ENCODE data around the gene ZCRB1. TPM values are rescaled to one million over a fixed set of nuclear protein-coding genes. Genes with fewer than 3 reads are reported as not detected.

ZCRB1 gene
- total RNA-seq, 1 experiment from 2014 or later: 68.1 TPM

DNA sequence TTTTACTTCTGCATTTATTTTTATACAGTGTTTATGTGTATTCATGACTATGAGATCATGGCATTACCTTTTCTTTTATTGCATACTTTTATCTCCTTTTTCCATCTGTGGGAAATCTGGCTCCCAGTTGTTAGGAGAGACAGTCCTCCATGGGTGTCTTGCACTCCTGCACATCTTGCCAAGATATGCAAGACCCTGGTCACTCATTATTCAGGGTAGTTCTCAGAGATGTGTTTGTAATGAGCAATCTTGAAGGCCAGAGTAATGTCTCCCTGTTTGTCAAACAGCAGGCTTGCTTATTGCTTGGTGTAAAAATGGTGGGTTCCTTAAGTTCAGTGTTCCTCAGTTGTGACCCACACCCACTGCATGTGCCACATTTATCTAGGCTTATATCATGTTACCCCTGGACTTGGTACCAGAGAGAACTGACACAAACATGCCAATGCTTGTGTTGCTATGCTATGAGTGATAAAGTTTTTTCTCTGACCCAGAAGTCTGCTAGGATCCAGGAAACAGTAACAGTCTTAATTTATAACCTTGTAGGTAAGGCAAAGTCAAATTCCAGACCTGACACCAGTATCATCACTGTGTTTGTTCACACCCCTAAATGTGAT is 36.9 kb upstream of the ZCRB1 start:
- no peaks in the 10 kb centered on the region for H3K9me2 ChIP-seq (ENCODE audit: insufficient read depth)
- ChIA-PET POLR2A (no interaction called here), CTCF (no interaction called here), RAD21 (ENCODE audit: low non-redundant PET in 1 of 2, low total read pairs in 2 of 2, uncharacterized antibody in 2 of 2, unreplicated experiment in 2 of 2) (no interaction called here)
- H3K9me3 ChIP-seq (ENCODE audit: control insufficient read depth in 1 of 2, insufficient read depth in 1 of 2, low read depth in 1 of 2, low read length in 2 of 2): no peaks in the 10 kb centered on the region
- no peaks in the 10 kb centered on the region for H4K20me1 ChIP-seq (ENCODE audit: insufficient read depth)
- no peak overlapping the region for H3K4me2 ChIP-seq (ENCODE audit: low read length)
- peaks cover 43% of the 10 kb centered on the region for H3K79me2 ChIP-seq (ENCODE audit: insufficient read depth, low read length)
- intact Hi-C loops (cut with micrococcal nuclease): no loop called here
- no peaks in the 10 kb centered on the region for H3K27me3 ChIP-seq (ENCODE audit: insufficient read depth, low read length)
- no peaks in the 10 kb centered on the region for H3K36me3 ChIP-seq (ENCODE audit: control insufficient read depth in 1 of 2, insufficient read depth in 2 of 2, low read length in 2 of 2)
- no peak overlapping the region for H2AFZ ChIP-seq (ENCODE audit: low read depth, low read length, poor library complexity, severe bottlenecking)
- BruUV-seq (replicated peaks): no TSS peak
- H3K4me1 ChIP-seq (ENCODE audit: control insufficient read depth in 1 of 2, insufficient read depth in 2 of 2, low read length in 2 of 2): no peaks in the 10 kb centered on the region; a peak in 1 of 4 replicates
- TF ChIP-seq JUND (IDR thresholded peaks at IDR 0.05) (no peak), CBX3 (IDR thresholded peaks at IDR 0.05; ENCODE audit: low read depth) (no peak), CEBPB (IDR thresholded peaks at IDR 0.05; ENCODE audit: low read depth) (no peak), ZFX (IDR thresholded peaks at IDR 0.05) (no peak), SRF (IDR thresholded peaks at IDR 0.05; ENCODE audit: low read depth) (no peak), RAD21 (IDR thresholded peaks at IDR 0.05; ENCODE audit: low read depth) (no peak), EZH2 (IDR thresholded peaks at IDR 0.05) (no peak), TCF7L2 (IDR thresholded peaks at IDR 0.05; ENCODE audit: borderline replicate concordance, extremely low read depth, insufficient read depth, insufficient read length) (no peak), ELF1 (IDR thresholded peaks at IDR 0.05; ENCODE audit: borderline replicate concordance, low read depth) (no peak), SP1 (IDR thresholded peaks at IDR 0.05; ENCODE audit: low read depth) (no peak), SIN3A (IDR thresholded peaks at IDR 0.05; ENCODE audit: low read depth) (no peak)
- TF ChIP-seq, protein P1, sequence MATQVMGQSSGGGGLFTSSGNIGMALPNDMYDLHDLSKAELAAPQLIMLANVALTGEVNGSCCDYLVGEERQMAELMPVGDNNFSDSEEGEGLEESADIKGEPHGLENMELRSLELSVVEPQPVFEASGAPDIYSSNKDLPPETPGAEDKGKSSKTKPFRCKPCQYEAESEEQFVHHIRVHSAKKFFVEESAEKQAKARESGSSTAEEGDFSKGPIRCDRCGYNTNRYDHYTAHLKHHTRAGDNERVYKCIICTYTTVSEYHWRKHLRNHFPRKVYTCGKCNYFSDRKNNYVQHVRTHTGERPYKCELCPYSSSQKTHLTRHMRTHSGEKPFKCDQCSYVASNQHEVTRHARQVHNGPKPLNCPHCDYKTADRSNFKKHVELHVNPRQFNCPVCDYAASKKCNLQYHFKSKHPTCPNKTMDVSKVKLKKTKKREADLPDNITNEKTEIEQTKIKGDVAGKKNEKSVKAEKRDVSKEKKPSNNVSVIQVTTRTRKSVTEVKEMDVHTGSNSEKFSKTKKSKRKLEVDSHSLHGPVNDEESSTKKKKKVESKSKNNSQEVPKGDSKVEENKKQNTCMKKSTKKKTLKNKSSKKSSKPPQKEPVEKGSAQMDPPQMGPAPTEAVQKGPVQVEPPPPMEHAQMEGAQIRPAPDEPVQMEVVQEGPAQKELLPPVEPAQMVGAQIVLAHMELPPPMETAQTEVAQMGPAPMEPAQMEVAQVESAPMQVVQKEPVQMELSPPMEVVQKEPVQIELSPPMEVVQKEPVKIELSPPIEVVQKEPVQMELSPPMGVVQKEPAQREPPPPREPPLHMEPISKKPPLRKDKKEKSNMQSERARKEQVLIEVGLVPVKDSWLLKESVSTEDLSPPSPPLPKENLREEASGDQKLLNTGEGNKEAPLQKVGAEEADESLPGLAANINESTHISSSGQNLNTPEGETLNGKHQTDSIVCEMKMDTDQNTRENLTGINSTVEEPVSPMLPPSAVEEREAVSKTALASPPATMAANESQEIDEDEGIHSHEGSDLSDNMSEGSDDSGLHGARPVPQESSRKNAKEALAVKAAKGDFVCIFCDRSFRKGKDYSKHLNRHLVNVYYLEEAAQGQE (IDR thresholded peaks at IDR 0.05; ENCODE audit: low read depth): no peak
- no peak for DNase-seq (ENCODE audit: low read depth, low spot score)
- no peak overlapping the region for H3K9ac ChIP-seq (ENCODE audit: low read length)
- no peak overlapping the region for H3K4me3 ChIP-seq (replicated peaks in 1 of 2; ENCODE audit: low read depth in 1 of 2, low read length in 2 of 2)
- ATAC-seq: no peak
- H3K27ac ChIP-seq (ENCODE audit: low read depth, low read length): no peak overlapping the region
